Stimulated activated CD4-positive, alpha-beta T cell treated with anti-CD3 and anti-CD28 coated beads, Interleukin-12 subunit alpha, Interleukin-12 subunit beta, amount 100 ng/mL, for 48 hours (primary cell): Measurements from ENCODE around the gene GCSH.
"Not testable (repeated sequence)": the region's sequence is repeated elsewhere in the genome, so short reads cannot be mapped to it uniquely, and the experiment has no call there.

Experiments used
- DNase-seq, 3 donors: peaks; one replicate each; pipeline ENCODE4 v3.0.0-alpha.2; 2020; ENCODE audit warnings: low read depth in 2 of 3, low spot score in 1 of 3

The GCSH gene

DNA sequence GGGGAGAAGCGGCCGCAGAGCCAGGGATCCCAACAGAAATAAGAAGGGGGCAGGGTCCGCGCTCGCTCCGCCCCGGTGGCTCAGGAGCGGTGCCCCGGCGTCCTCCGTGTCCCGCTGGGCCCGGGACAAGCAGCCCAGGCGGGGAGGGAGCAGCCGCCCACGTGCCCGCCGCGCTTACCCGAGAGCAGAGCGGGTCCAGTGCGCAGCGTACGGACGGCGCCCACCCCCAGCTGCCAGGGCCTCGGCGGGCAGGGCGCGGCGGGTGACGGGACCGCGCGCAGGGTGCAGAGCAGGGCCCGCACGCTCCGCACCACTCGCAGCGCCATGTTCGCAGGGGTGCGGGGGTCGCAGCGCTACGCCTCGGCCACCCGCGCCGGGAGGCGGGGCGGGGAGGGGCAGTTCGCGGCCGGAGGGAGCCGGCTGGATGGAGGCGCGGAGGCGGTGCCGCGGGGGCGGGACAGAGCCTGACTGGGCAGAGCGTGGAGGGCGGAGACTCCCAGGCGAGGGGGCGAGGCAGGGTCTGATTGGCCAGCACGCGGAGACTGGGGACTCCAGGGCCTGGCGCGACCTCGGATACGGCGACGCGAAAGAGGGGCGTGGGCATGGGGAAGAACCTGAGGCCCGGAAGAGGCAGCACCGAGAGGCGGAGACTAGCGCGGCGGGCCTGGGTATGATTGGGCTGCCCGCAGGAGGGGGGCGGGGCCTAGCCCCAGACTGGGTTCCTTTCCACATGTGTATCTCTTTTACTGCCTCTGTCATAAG, at the start of gene GCSH:
Gene GCSH, minus strand, starts transcription at position 443 of the 762 bp plus-strand sequence. Its CDS starts 117 bp downstream, at position 326.
- peak; percentile 93 to 98 (median 96) for DNase-seq

DNA sequence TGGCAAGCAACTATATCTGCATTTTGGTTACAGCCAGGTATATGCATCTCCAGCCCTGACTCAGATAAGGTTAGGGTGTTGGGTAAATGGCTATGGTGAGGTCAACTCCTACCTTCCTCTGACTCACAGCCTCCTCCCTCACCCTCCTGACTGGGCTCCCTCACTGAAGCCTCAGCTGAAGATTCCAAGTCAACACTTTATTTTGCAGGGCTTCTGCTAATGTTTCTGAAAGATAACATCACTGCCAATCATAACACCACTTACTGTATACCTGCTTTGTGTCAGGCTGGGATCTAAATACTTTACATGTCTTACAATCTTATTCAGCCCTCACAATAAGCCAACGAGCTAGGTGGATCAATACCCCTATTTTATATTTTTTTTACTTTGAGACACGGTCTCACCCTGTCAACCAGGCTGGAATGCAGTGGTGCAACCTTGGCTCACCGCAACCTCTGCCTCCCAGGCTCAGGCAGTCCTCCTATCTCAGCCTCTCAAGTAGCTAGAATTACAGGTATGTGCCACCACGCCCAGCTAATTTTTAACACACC, 47.8 kb upstream of the GCSH start:
- DNase-seq, result no peak

DNA sequence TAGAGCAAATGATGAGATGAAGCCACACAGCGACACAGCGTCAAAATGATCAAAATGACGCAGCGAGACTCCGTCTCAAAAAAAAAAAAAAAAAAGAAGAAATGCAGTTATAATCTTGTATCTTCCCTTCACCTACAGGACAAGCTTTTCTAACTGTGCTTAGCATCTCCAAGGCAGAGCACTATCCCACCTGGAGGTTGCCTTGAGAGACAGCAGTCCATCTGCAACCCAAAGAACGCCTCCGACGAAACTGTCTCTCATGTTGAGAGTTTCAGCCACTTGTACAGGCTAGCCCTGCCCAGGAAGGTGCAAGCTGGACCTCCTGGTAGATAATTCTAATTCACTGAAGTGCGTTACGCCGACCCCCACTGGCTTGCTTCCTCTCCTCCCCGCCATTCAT, 46.7 kb upstream of the GCSH start:
- no peak for DNase-seq

GRCh38 chr16:81140930-81141780, 45.0 kb upstream of the GCSH start:
- no peak for DNase-seq

GRCh38 chr16:81138831-81139557, 42.8 kb upstream of the GCSH start:
- DNase-seq, result no peak

DNA sequence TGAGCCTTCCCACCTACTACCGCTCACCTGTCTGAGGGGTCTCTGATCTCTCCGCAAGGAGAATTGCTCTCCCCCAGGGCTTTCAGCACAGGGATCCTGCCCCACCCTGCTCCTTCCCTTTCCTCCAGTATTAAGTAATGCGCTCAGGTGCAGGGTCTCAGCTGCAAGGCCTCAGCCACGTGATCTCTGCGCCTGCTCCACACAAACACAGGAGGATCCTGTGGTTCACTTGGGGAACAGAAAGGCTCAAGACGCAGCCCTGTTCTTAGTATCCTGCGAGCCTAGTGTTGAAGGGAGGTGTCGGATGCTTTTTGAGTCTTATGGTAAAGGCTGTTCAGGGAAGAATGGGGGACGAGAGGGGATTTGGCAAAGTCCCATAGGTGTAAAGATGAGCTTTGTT, 41.6 kb upstream of the GCSH start:
- DNase-seq, result no peak

DNA sequence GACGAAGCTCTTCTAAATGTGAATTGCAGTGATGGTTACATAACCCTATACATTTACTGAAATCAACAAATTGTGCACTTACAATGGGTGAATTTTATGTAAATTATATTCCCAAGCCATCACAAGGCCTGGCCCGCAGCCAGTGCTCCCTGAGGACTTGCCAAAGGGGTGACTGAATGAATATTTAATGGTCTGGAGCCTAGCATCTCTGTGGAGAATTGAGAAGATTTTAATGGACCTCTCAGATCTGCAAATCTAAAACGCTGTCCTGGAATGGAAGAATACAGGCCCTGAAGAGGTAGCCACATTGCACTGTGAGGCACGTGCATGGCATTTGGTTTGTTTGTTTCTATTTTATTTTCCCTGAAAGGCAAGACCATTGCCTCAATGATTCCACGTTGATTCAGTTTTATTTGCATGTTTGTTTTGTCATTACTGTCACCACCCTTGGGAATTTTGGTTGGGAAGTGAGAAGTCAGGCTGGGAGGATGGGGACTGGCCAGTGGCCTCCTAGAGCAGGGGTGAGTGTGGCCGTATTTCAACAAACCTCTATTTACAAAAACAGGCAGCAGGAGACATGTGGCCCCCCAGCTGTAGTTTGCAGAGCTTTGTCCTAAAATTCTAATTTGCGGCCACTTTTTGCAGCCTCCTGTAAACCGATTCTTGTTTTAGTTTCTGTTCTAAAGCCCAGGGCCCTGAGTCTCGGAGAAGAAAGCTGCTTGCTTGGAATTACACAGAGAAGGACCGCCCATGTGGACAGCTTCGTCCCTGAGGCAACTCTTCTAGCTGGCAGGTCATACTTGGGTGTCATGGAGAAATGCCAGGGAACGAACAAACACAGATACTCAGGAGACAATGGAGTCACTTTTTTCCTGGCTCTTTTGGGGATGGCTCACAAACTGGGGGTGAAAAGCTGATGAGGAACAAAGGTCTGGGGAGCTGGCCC, 40.5 kb upstream of the GCSH start:
- no peak for DNase-seq

DNA sequence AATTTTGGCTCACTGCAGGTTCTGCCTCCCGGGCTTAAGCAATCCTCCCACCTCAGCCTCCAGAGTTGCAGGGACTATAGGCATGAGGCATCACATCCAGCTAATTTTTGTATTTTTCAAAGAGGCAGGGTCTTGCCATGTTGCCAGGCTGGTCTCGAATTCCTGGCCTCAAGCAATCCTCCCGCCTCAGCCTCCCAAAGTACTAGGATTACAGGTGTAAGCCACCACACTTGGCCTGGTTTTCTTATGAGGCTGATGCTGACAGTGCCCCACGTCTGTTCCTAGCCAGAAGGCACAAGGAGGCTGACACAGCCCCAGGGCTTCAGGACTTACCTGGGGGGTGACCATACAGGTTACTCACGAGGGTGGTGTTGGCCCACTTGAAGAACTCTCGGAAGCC, 33.9 kb upstream of the GCSH start:
- DNase-seq, result no peak

DNA sequence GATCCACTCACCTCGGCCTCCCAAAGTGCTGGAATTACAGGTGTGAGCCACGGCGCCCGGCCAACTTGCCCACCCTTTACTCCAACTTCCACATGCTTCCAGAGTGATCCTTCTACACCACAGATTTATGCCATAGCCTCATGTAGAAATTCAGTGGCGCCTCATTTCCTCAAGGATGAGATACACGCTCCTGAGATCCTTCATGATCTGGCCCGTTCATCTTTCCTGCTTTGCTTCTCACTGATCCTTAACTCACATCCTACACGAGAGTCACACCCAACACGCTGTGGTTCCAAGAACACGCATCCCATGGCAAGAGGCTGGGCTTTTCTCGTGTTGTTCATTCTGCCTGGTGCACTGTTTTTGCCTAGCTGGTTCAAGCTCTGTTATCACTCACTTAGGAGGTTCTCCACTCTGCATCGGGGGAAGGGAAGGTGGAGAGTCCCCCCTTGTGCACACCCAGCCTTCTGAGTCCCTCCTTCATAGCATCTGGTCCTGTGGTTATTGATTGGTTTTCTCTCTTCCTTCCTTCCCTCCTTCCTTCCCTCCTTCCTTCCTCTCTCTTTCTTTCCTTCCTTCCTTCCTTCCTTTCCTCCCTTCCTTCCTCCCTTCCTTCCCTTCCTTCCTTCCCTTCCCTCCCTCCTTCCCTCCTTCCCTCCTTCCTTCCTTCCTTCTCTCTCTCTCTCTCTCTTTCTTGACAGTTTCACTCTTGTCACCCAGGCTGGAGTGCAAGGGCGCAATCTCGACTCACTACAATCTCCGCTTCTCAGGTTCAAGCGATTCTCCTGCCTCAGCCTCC, 32.7 kb upstream of the GCSH start:
- no peak for DNase-seq

- DNase-seq, result no peak
These were observed 30.9 kb upstream of the GCSH start for GRCh38 chr16:81127051-81127450.

- no peak for DNase-seq
These were observed 27.1 kb upstream of the GCSH start for GRCh38 chr16:81123092-81123852.

DNA sequence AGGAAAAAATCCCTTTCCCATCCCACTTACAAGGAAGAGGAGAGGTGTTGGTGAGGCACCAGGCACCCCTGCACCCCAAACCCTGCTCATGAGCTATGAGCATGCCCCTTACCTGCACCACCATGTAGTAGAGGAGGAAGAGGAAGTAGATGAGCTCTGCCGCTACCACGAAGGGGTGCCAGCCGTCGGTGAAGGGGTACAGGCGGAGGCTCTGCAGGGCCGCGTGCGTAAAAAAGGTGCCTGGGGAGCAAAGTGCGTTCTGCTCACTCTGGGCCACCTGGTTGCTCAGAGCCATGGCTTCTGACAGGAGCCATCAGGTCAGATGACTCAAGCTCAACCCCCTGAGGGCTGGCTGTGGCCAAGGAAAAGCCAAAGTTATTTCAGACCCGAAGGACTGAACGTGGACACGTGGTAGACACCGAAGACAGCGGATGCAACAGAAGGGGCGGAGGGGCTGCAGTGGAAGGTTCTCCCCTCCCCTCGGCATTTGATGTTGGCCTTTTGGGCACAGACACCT, 25.3 kb upstream of the GCSH start:
- no peak for DNase-seq

- no peak for DNase-seq
These were observed 21.2 kb upstream of the GCSH start for GRCh38 chr16:81117436-81117835.

- DNase-seq, result no peak
These were observed 20.1 kb upstream of the GCSH start for GRCh38 chr16:81116285-81116684.

DNA sequence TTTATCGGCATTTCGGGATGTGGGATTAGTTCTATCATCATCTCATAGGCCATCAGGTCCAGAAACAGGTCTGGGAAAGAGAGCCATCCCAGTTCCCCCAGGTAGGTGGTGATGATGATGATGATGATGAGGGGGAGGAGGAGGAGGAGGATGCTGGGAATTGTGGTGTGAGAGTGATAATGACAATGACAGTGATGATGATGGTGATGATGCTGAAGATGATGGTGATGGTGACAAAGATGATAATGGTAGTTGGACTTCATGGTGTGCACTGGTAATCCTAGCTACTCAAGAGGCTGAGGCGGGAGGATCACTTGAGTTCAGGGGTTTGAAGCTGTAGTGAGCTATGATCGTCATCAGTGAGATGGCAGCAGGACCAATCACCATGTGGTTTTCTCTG, 16.3 kb upstream of the GCSH start:
- no peak for DNase-seq

GRCh38 chr16:81109274-81109673, 13.1 kb upstream of the GCSH start:
- not testable (repeated sequence) for DNase-seq

GRCh38 chr16:81107511-81107910, 11.3 kb upstream of the GCSH start:
- DNase-seq, result no peak

DNA sequence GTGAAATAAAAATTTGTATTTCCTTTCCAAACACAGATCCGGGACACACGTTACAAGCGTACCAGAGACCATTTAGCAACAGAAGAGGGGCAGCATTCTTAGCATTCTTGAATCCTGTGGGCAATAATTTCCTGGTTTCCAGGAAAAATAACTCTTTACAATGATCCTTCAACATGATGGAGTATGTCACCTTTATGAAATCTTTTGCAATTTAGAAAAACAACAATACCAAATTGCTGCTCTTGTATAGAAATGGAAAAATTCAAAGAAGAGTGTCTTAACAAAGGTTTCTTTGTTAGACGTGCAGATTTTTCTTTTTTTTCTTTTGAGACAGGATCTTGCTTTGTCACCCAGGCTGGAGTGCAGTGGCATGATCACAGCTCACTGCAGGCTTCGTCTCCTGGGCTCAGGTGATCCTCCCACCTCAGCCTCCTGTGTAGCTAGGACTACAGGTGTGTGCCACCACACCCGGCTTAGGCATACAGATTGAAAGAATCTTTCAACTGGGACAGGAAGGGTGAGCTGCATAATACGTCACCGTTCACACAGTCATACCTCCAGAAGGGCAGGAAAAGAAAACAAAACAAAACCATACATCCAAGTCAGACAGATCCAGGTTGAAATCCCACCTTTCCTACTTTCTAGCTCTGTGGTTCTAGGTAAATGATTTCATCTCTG, 10.8 kb upstream of the GCSH start:
- DNase-seq, result no peak
